H9 (cell line): ENCODE results near the gene ECEL1. TPM values are rescaled to one million over a fixed set of nuclear protein-coding genes. Genes with fewer than 3 reads are reported as not detected.

Source experiments
- DNase-seq: peaks from one replicate; pipeline ENCODE4 v3.0.0-alpha.2; 2017
- H2AFZ ChIP-seq: one replicate; pipeline ENCODE4 v1.6.1; 2013; ENCODE audit warnings: mild to moderate bottlenecking, low read length, control low read depth, moderate library complexity
- H2AK5ac ChIP-seq: 2 replicates; pipeline ENCODE4 v1.6.1; 2013; ENCODE audit warnings: low read length, control low read depth, mixed read lengths; ENCODE audit not compliant: insufficient read length
- H2BK120ac ChIP-seq: one replicate; pipeline ENCODE4 v1.6.1; 2013; ENCODE audit warnings: low read depth, mild to moderate bottlenecking, low read length, control low read depth, inconsistent platforms; ENCODE audit not compliant: poor library complexity, severe bottlenecking
- H2BK12ac ChIP-seq: 2 replicates; pipeline ENCODE4 v1.6.1; 2013; ENCODE audit warnings: low read length, control low read depth, mixed read lengths, low read depth; ENCODE audit not compliant: insufficient read length
- H2BK15ac ChIP-seq: 2 replicates; pipeline ENCODE4 v1.6.1; 2013; ENCODE audit warnings: low read depth, low read length, control low read depth
- H2BK20ac ChIP-seq: one replicate; pipeline ENCODE4 v1.6.1; 2013; ENCODE audit warnings: low read depth, mild to moderate bottlenecking, low read length, control low read depth, inconsistent platforms; ENCODE audit not compliant: poor library complexity, severe bottlenecking
- H2BK5ac ChIP-seq: 2 replicates; pipeline ENCODE4 v1.6.1; 2013; ENCODE audit warnings: low read length, control low read depth, mixed read lengths; ENCODE audit not compliant: insufficient read length
- H3K14ac ChIP-seq: 2 replicates; pipeline ENCODE4 v1.6.1; 2013; ENCODE audit warnings: low read length, control low read depth; ENCODE audit not compliant: insufficient read depth
- H3K18ac ChIP-seq: 2 replicates; pipeline ENCODE4 v1.6.1; 2013; ENCODE audit warnings: low read depth, mild to moderate bottlenecking, mixed read lengths, low read length, control low read depth; ENCODE audit not compliant: insufficient read length
- H3K23ac ChIP-seq: 2 replicates; pipeline ENCODE4 v1.6.1; 2013; ENCODE audit warnings: low read length, control low read depth, mixed read lengths, low read depth; ENCODE audit not compliant: insufficient read length
- H3K23me2 ChIP-seq: 2 replicates; pipeline ENCODE4 v1.6.1; 2013; ENCODE audit warnings: low read depth, mild to moderate bottlenecking, mixed read lengths, low read length, control low read depth; ENCODE audit not compliant: insufficient read length, poor library complexity, severe bottlenecking
- H3K27ac ChIP-seq: 2 replicates; pipeline ENCODE4 v1.5.1; 2013; ENCODE audit warnings: low read length, control low read depth, mixed read lengths, low read depth; ENCODE audit not compliant: insufficient read length
- H3K27me3 ChIP-seq: 2 replicates; pipeline ENCODE4 v1.6.1; 2013; ENCODE audit warnings: low read length, control low read depth, inconsistent platforms; ENCODE audit not compliant: insufficient read depth
- H3K4ac ChIP-seq: 2 replicates; pipeline ENCODE4 v1.6.1; 2013; ENCODE audit warnings: low read depth, mild to moderate bottlenecking, control low read depth, inconsistent platforms, low read length, moderate library complexity
- H3K4me1 ChIP-seq: 2 replicates; pipeline ENCODE4 v1.6.1; 2013; ENCODE audit warnings: low read length, control low read depth, inconsistent platforms; ENCODE audit not compliant: insufficient read depth
- H3K4me2 ChIP-seq: 2 replicates; pipeline ENCODE4 v1.6.1; 2013; ENCODE audit warnings: low read length, control low read depth, mixed read lengths; ENCODE audit not compliant: insufficient read length, insufficient read depth
- H3K56ac ChIP-seq: 2 replicates; pipeline ENCODE4 v1.6.1; 2013; ENCODE audit warnings: low read depth, mild to moderate bottlenecking, mixed read lengths, low read length, control low read depth; ENCODE audit not compliant: insufficient read length
- H3K79me1 ChIP-seq: 2 replicates; pipeline ENCODE4 v1.6.1; 2013; ENCODE audit warnings: low read depth, mild to moderate bottlenecking, moderate library complexity, low read length, control low read depth, inconsistent platforms; ENCODE audit not compliant: insufficient read depth, poor library complexity, severe bottlenecking
- H3K79me2 ChIP-seq: 2 replicates; pipeline ENCODE4 v1.6.1; 2013; ENCODE audit warnings: low read length, control low read depth, inconsistent platforms; ENCODE audit not compliant: insufficient read depth
- H3K9ac ChIP-seq: 2 replicates; pipeline ENCODE4 v1.6.1; 2013; ENCODE audit warnings: low read length, control low read depth, mixed read lengths; ENCODE audit not compliant: insufficient read length; ENCODE audit errors: extremely low read depth
- H3K9me3 ChIP-seq: one replicate; pipeline ENCODE4 v1.6.1; 2013; ENCODE audit warnings: low read depth, low read length, inconsistent platforms; ENCODE audit not compliant: control insufficient read depth
- H3T11ph ChIP-seq: one replicate; pipeline ENCODE4 v1.6.1; 2013; ENCODE audit warnings: mild to moderate bottlenecking, low read length, control low read depth, inconsistent platforms
- H4K20me1 ChIP-seq: one replicate; pipeline ENCODE4 v1.6.1; 2013; ENCODE audit not compliant: control insufficient read depth, insufficient read length, insufficient read depth
- H4K5ac ChIP-seq: 2 replicates; pipeline ENCODE4 v1.6.1; 2013; ENCODE audit warnings: low read depth, mild to moderate bottlenecking, mixed read lengths, low read length, control low read depth; ENCODE audit not compliant: insufficient read length
- H4K8ac ChIP-seq: replicated peaks from 2 replicates; pipeline ENCODE4 v1.6.1; 2013; ENCODE audit warnings: low read length, control low read depth, mixed read lengths, low read depth; ENCODE audit not compliant: insufficient read length
- H4K91ac ChIP-seq: 2 replicates; pipeline ENCODE4 v1.6.1; 2013; ENCODE audit warnings: low read depth, mild to moderate bottlenecking, moderate library complexity, mixed read lengths, low read length, control low read depth; ENCODE audit not compliant: insufficient read length
- H3K27ac Mint-ChIP-seq, 3 experiments: 2 replicates in 2 of 3; 3 replicates in 1 of 3; pipeline ENCODE4 v1.8.0; 2020 to 2021; ENCODE audit warnings: mixed read lengths in 3 of 3, mild to moderate bottlenecking in 1 of 3, moderate library complexity in 1 of 3
- H3K27me3 Mint-ChIP-seq: 2 replicates; pipeline ENCODE4 v1.8.0; 2021; ENCODE audit warnings: low read depth, mild to moderate bottlenecking, moderate library complexity, mixed read lengths
- H3K36me3 Mint-ChIP-seq, 3 experiments: 2 replicates in 2 of 3; 3 replicates in 1 of 3; pipeline ENCODE4 v1.8.0; 2020 to 2021; ENCODE audit warnings: low read depth in 3 of 3, mixed read lengths in 3 of 3; ENCODE audit not compliant: insufficient read depth in 1 of 3
- H3K4me1 Mint-ChIP-seq, 2 experiments: 2 replicates each; pipeline ENCODE4 v1.8.0; 2020; ENCODE audit warnings: mixed read lengths in 2 of 2
- H3K4me3 Mint-ChIP-seq, 2 experiments: 2 replicates in 1 of 2; 3 replicates in 1 of 2; pipeline ENCODE4 v1.8.0; 2020 to 2021; ENCODE audit warnings: mild to moderate bottlenecking in 2 of 2, mixed read lengths in 2 of 2, moderate library complexity in 1 of 2
- H3K9me3 Mint-ChIP-seq, 2 experiments: 2 replicates in 1 of 2; 3 replicates in 1 of 2; pipeline ENCODE4 v1.8.0; 2020; ENCODE audit warnings: mild to moderate bottlenecking in 2 of 2, mixed read lengths in 2 of 2, moderate library complexity in 1 of 2
- WGBS: extraction: QIAGEN DNeasy Blood & Tissue Kit; methylation state at CpG from one replicate; pipeline ENCODE4 v1.1.7; 2013; ENCODE audit warnings: missing lambda C conversion rate, low lambda C conversion rate, mixed read lengths; ENCODE audit not compliant: insufficient read length; ENCODE audit errors: extremely low coverage; 5-methylcytosine and 5-hydroxymethylcytosine counted together
- total RNA-seq: library from RNA; stranded (reverse); gene quantifications from 2 replicates; pipeline ENCODE4 v1.2.1, GENCODE V29; 2021
- TF ChIP-seq, protein P1 (sequence below): fragments of 200-600 bp; sonication (generic); conservative IDR thresholded peaks from 3 replicates; pipeline ENCODE4 v1.8.0; 2021; ENCODE audit warnings: antibody characterized with exemption, mild to moderate bottlenecking

The ECEL1 gene
- total RNA-seq, 1 experiment from 2014 or later: 8.4 TPM

DNA sequence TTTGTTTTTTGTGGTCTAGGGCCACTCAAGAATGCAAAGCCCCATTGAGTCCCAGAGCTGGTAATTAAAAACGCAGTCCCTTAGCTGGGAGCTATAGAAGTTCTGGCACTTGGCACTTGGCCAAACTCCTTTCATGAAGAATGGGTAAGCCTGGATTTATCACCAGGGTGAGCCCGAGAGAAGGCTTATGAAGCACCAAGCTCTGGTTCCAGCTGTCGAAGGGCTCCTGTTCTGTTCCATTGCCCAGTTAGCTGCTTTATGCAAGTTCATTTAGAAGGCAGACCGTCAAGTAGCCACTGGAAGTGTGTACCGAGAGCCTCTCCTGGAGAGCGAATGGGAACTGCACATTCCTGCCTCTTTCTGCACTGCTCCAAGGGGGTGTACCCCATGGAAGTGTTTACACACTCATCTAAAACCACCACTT lies 14.2 kb downstream of the ECEL1 start:
- Histone ChIP-seq H2BK15ac (no peak overlapping the region), H3K56ac (no peak overlapping the region), H4K8ac (no peak overlapping the region), H2BK12ac (no peak overlapping the region), H3K23me2 (no peaks in the 10 kb centered on the region), H3K23ac (no peak overlapping the region), H2BK5ac (no peak overlapping the region), H2AFZ (no peak overlapping the region), H2BK120ac (no peak overlapping the region), H3K4ac (no peak overlapping the region), H3K27me3 (no peaks in the 10 kb centered on the region), H3K79me2 (no peaks in the 10 kb centered on the region), H4K5ac (no peak overlapping the region), H3K14ac (no peak overlapping the region), H3T11ph (no peak overlapping the region), H2AK5ac (no peak overlapping the region), H3K9me3 (no peaks in the 10 kb centered on the region), H4K91ac (no peak overlapping the region), H3K9ac (no peak overlapping the region), H3K4me2 (no peak overlapping the region), H3K79me1 (no peaks in the 10 kb centered on the region), H3K18ac (no peak overlapping the region), H3K27ac (no peak overlapping the region), H3K4me1 (no peaks in the 10 kb centered on the region), H2BK20ac (no peak overlapping the region), H4K20me1 (no peaks in the 10 kb centered on the region)
- TF ChIP-seq, protein P1, sequence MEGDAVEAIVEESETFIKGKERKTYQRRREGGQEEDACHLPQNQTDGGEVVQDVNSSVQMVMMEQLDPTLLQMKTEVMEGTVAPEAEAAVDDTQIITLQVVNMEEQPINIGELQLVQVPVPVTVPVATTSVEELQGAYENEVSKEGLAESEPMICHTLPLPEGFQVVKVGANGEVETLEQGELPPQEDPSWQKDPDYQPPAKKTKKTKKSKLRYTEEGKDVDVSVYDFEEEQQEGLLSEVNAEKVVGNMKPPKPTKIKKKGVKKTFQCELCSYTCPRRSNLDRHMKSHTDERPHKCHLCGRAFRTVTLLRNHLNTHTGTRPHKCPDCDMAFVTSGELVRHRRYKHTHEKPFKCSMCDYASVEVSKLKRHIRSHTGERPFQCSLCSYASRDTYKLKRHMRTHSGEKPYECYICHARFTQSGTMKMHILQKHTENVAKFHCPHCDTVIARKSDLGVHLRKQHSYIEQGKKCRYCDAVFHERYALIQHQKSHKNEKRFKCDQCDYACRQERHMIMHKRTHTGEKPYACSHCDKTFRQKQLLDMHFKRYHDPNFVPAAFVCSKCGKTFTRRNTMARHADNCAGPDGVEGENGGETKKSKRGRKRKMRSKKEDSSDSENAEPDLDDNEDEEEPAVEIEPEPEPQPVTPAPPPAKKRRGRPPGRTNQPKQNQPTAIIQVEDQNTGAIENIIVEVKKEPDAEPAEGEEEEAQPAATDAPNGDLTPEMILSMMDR: no peak
- Mint-ChIP-seq H3K4me1 (peaks cover 4 to 5% of the 10 kb centered on the region in 2 experiments; a peak in 2 of 4 replicates), H3K9me3 (no peaks in the 10 kb centered on the region; a peak in 1 of 5 replicates), H3K36me3 (no peaks in the 10 kb centered on the region), H3K27ac (no peak overlapping the region), H3K4me3 (no peak overlapping the region), H3K27me3 (peaks cover 65% of the 10 kb centered on the region)
- no CpG with 5 or more reads among the region's 6 CpGs for WGBS
- DNase-seq: no peak
